ENCODE results near the gene RFX5. TPM values are rescaled to one million over a fixed set of nuclear protein-coding genes. Genes with fewer than 3 reads are reported as not detected.

Gene RFX5
- total and polyA plus RNA-seq, 2 of the 13 experiments (the other 11 are each of a cell fraction or from before 2014, with no cell fraction given) = 17.9 to 36.2 TPM

DNA sequence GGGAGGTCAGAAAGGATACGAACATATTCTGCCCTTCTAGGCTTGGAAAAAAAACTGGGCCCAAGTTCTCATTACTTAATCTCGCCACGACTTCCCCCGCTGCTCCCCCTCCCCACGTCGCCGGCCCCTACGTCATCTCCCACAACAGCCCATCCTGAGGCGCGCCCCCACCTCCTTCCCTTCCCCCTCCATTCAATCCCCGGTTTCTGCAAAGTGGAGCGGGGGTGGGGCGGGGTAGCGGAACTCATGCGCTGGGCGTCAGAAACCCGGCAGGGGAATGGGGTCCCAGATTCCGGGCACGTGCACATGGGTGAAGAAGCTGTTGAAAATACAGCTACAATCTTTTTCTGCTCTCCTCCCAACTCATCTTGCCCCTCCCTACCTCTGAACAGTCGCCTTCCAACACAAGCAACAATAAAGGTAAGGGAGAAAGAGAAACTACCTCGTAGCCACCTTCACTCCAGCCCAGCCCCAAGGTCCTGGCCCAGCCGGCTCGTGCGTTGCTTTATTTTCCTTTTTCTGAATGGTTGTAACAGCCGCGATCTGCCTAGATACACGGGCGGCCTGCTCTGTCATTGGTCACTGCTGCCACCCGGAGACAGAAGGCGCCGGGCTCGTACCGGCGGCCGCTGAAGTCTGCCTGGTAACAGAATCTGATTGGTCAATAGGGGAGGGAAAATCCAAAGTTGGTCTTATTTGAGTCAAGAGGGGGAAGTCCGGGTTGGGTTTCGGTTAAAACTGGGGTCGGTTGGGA is at the start of gene RFX5 (continued):
- TF ChIP-seq, protein P1, sequence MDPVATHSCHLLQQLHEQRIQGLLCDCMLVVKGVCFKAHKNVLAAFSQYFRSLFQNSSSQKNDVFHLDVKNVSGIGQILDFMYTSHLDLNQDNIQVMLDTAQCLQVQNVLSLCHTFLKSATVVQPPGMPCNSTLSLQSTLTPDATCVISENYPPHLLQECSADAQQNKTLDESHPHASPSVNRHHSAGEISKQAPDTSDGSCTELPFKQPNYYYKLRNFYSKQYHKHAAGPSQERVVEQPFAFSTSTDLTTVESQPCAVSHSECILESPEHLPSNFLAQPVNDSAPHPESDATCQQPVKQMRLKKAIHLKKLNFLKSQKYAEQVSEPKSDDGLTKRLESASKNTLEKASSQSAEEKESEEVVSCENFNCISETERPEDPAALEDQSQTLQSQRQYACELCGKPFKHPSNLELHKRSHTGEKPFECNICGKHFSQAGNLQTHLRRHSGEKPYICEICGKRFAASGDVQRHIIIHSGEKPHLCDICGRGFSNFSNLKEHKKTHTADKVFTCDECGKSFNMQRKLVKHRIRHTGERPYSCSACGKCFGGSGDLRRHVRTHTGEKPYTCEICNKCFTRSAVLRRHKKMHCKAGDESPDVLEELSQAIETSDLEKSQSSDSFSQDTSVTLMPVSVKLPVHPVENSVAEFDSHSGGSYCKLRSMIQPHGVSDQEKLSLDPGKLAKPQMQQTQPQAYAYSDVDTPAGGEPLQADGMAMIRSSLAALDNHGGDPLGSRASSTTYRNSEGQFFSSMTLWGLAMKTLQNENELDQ (CRISPR knock-in tag; IDR thresholded peaks at IDR 0.05; ENCODE audit: borderline replicate concordance) = no peak
- TF ChIP-seq, protein P2, sequence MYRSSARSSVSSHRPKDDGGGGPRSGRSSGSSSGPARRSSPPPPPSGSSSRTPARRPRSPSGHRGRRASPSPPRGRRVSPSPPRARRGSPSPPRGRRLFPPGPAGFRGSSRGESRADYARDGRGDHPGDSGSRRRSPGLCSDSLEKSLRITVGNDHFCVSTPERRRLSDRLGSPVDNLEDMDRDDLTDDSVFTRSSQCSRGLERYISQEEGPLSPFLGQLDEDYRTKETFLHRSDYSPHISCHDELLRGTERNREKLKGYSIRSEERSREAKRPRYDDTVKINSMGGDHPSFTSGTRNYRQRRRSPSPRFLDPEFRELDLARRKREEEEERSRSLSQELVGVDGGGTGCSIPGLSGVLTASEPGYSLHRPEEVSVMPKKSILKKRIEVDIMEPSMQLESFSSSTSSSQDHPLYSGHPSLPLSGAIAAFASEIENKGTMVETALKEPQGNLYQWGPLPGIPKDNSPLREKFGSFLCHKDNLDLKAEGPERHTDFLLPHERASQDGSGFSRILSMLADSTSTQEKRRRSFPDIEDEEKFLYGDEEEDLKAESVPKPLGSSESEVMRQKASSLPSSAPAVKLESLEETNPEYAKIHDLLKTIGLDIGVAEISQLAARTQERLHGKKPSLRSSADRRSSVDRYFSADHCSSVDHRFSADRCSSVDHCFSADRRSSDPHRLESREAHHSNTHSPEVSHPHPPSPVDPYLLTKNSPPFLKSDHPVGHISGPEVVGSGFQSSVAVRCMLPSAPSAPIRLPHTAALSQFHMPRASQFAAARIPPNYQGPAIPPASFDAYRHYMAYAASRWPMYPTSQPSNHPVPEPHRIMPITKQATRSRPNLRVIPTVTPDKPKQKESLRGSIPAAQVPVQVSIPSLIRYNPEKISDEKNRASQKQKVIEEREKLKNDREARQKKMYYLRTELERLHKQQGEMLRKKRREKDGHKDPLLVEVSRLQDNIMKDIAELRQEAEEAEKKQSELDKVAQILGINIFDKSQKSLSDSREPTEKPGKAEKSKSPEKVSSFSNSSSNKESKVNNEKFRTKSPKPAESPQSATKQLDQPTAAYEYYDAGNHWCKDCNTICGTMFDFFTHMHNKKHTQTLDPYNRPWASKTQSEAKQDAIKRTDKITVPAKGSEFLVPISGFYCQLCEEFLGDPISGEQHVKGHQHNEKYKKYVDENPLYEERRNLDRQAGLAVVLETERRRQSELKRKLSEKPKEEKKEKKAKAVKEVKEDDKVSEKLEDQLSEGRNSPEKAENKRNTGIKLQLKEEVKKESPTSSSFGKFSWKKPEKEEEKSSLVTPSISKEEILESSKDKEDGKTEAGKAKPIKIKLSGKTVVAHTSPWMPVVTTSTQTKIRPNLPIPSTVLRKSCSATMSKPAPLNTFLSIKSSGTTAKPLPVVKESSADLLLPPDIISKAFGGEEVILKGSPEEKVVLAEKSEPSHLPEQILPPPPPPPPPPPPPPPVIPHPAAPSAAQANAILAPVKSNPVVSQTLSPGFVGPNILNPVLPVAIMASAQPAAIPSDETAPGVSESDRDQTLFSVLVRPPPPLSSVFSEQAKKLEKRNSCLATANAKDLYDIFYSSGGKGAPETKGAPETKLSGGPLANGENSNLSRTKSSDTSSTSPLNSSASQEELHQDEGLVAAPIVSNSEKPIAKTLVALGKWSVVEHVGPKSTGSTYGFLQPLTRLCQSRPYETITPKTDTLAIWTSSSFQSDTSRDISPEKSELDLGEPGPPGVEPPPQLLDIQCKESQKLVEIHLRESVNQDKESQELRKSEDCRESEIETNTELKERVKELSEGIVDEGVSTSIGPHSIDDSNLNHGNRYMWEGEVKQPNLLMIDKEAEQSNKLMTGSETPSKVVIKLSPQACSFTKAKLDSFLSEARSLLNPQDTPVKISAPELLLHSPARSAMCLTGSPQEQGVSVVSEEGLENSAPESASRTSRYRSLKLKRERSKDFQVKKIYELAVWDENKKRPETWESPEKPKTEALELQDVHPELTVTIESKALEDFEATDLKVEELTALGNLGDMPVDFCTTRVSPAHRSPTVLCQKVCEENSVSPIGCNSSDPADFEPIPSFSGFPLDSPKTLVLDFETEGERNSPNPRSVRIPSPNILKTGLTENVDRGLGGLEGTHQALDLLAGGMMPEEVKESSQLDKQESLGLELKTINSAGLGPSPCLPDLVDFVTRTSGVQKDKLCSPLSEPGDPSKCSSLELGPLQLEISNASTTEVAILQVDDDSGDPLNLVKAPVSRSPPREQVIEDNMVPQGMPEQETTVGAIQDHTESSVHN (CRISPR knock-in tag; IDR thresholded peaks at IDR 0.05) = no peak
- TF ChIP-seq ZNF615 (CRISPR knock-in tag; IDR thresholded peaks at IDR 0.05; ENCODE audit: borderline replicate concordance) (no peak), MIER2 (CRISPR knock-in tag; IDR thresholded peaks at IDR 0.05) (no peak), PAWR (CRISPR knock-in tag; IDR thresholded peaks at IDR 0.05; ENCODE audit: borderline replicate concordance) (no peak), HES4 (CRISPR knock-in tag; IDR thresholded peaks at IDR 0.05; ENCODE audit: borderline replicate concordance) (0 out of 2 replicates have a peak, but pooled peaks have one; percentile 24), ZNF891 (CRISPR knock-in tag; IDR thresholded peaks at IDR 0.05) (no peak), ZNF558 (CRISPR knock-in tag; IDR thresholded peaks at IDR 0.05; ENCODE audit: borderline replicate concordance) (no peak), ZNF672 (CRISPR knock-in tag; IDR thresholded peaks at IDR 0.05) (no peak), ZNF589 (CRISPR knock-in tag; conservative IDR thresholded peaks at IDR 0.05) (no peak), SAP130 (CRISPR knock-in tag; IDR thresholded peaks at IDR 0.05; ENCODE audit: low read depth) (peak; percentile 78), ZNF547 (CRISPR knock-in tag; IDR thresholded peaks at IDR 0.05) (no peak), STAT5B (CRISPR knock-in tag; IDR thresholded peaks at IDR 0.05) (no peak)
- TF ChIP-seq, protein P3, sequence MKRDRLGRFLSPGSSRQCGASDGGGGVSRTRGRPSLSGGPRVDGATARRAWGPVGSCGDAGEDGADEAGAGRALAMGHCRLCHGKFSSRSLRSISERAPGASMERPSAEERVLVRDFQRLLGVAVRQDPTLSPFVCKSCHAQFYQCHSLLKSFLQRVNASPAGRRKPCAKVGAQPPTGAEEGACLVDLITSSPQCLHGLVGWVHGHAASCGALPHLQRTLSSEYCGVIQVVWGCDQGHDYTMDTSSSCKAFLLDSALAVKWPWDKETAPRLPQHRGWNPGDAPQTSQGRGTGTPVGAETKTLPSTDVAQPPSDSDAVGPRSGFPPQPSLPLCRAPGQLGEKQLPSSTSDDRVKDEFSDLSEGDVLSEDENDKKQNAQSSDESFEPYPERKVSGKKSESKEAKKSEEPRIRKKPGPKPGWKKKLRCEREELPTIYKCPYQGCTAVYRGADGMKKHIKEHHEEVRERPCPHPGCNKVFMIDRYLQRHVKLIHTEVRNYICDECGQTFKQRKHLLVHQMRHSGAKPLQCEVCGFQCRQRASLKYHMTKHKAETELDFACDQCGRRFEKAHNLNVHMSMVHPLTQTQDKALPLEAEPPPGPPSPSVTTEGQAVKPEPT (CRISPR knock-in tag; IDR thresholded peaks at IDR 0.05; ENCODE audit: low read depth) = peak; percentile 79; the same call in 1 of the 2 replicates
- TF ChIP-seq, protein P4, sequence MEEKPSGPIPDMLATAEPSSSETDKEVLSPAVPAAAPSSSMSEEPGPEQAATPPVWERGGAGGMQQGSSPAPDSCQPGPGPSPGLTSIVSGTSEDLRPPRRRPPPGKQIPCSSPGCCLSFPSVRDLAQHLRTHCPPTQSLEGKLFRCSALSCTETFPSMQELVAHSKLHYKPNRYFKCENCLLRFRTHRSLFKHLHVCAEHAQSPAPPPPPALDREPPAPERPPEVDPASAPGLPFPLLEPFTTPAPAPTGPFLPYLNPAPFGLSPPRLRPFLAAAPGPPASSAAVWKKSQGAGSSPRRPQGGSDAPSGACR (CRISPR knock-in tag; IDR thresholded peaks at IDR 0.05) = no peak

All from HepG2 (cell line).